GM19452 (cell line): ENCODE measurements around the gene ACCS.
A peak's percentile ranks its signal among the peaks of the same experiment; 100 is the strongest.

Experiments used
- ATAC-seq: cut with Tn5 transposase; IDR thresholded peaks from one replicate; pipeline ENCODE4 v1.9.1; 2021; ENCODE audit not compliant: unreplicated experiment

ACCS gene

GRCh38 chr11:44065841-44066731 is at the start of gene ACCS:
Gene ACCS, plus strand, starts transcription at chr11:44066270. Its CDS starts 1,358 bp downstream, at chr11:44067628.
- peak; percentile 98 for ATAC-seq

- no peak for ATAC-seq
Observed at GRCh38 chr11:44016546-44017442, 49.3 kb upstream of the ACCS start.

- ATAC-seq: no peak
Observed at GRCh38 chr11:44017443-44018126, 48.5 kb upstream of the ACCS start.

- no peak for ATAC-seq
Observed at GRCh38 chr11:44018127-44018521, 47.9 kb upstream of the ACCS start.

GRCh38 chr11:44018829-44019228 is 47.2 kb upstream of the ACCS start:
- no peak for ATAC-seq

DNA sequence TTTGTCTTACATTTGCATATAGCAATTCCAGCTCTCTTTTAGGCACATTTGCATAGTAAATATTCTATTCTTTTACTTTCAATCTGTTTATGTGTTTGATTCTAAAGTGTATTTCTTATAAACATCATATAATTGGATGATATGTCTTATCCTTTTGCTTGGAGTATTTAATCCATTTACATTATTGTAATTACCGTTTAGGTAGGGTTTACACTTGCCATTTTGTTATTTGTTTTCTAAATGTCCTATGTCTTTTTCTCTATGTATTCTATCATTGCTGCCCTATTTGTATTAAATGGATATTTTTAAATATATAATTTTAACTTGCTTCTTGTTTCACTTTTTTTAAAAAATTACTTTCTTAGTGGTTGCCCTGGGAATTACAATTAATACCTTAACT is 41.1 kb upstream of the ACCS start:
- no peak for ATAC-seq

DNA sequence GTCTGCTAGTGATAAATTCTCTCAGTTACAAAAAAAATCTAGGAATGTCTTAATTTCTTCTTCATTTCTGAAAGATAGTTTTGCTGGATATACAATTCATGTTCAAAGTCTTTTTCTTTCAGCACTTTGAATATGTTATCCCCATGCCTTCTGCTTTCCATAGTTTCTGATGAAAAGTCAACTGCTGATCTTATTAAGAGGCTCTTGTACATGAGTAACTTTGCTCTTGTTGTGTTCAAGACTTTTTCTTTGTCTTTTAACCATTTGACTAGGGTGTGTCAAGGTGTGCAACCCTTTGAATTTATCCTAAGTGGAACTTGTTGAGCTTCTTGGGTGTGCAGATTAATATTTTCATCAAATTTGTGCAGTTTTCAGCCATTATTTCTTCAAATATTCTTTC is 40.3 kb upstream of the ACCS start:
- ATAC-seq: no peak

GRCh38 chr11:44028401-44028800 is 37.7 kb upstream of the ACCS start:
- ATAC-seq: no peak

- no peak for ATAC-seq
Observed at GRCh38 chr11:44028816-44029506, 37.1 kb upstream of the ACCS start.

DNA sequence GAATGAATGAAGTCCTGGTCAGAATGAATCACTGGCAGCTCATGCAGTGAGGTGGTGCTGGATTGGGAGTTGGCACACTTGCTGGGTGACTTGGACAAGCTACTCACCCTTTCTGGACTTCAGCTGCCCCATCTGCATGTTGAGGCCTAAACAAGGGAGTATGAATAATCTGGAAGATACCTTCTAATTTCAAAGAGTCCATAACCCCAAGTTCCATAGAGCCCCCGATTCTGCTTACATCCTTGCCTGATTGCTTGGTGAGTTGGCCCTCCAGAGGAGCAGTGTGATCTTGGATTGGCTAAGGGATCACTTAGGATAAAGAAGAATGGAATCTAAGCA is 36.6 kb upstream of the ACCS start:
- ATAC-seq: no peak

- ATAC-seq: no peak
Observed at GRCh38 chr11:44029977-44030911, 35.8 kb upstream of the ACCS start.

DNA sequence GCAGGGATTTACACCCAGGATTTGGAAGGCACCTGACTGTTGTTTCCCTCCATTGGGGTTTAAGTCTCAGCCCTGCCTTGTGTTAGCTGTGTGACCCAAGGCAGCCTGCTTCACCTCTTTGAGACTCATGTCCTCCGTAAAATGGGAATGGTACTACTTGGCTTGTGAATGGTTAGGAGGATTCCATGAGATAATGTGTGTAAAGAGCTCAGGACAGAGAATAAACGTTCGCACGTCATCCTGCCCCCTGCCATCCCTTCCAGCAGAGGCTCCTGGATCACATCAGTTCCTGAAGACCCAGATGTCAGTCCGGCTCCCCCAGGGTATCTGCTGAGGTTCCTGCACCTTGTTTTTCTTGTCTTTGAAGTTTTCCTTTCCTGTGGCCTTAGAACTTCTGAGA is 35.1 kb upstream of the ACCS start:
- no peak for ATAC-seq

DNA sequence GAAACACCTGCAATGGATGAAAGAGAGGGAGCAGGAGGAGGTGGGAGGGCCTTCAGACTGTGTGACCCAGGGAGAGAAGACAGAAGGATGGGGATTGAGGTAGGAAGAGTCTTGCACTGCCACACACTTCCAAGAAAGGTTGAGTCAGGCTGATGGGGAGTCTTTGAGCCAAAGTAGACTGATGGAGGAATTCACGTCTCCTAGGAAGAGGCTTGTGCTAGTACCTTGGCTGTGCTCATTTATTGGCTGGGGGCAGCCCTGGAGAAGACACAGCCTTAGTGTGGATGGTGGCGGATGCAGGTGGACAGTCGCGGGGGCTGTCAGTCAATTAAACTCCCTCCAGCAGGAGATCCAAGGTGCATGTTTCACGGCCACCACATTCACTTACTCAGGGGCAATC is 34.5 kb upstream of the ACCS start:
- no peak for ATAC-seq

DNA sequence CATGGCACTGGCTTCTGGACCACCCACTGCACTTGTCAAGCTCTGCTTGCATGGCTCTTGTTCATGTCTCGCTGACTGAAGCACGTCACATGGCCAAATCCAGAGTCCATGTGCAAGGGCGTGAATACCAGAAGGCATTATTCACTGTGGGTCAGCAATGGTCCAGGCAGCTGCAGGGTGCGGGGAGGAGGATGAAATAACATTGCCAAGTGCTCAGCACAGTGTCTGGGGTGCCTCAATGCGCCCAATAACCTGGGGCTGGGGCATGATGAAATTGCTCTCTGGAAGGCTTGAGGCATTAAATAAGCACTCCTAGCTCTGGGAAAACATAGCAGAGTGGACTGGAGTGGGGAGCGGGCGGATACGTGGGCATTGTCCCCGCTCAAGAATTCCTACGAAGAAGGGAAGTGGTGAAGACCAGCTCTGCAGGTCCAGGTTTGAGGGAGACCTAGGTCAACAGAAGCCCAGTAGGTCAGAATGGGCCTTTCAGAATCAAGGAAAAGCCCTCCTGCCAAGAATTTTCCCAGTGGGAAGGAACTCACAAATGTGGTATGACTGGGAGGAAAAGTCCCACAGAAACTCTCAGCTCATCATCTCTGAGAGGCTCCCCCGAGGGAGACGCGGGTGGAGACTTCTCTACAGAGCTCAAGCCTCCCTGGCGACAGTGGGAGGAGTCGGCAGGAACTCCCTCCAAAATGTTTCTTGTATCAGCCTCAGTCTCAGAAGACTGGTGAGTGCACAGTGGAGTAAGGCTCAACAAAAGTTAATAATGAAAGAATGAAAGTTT is 33.6 kb upstream of the ACCS start:
- no peak for ATAC-seq

DNA sequence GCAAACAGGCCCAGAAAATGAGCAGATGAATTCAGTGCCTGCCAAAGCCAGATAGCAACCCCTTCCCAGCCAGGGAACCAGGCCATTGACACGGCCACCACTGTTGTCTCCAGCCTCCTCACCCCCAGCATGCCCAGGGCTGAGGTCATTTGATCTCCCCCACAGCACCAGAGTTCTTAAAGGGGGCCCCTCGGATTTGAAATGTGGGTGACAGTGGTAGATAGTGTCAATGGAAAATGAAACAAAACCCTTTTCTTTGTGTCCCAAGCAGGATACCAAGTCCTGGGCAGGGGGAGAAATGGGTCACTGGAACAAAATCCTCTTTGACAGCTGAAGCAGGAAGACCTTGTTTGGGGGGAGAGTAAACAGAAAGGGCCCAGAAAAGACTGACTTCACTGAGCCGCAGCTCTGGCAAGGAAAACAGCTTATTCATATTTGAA is 32.6 kb upstream of the ACCS start:
- ATAC-seq: no peak

GRCh38 chr11:44033856-44034255 is 32.2 kb upstream of the ACCS start:
- no peak for ATAC-seq

DNA sequence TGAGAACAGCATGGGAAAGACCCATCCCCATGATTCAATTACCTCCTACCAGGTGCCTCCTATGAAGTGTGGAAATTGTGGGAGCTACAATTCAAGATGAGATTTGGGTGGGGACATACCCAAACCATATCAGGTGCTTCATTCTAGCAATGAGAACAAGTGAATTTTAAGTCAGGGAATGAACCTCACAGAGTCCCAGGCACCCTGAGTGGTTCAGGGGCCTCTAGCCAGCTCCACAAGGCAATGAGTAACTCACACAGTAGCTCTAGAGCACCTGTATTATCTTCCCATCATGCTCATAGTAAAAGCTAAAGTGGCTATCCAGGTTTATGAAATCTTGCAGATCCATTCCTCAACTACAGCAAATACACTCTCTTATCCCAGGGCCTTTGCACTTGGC is 31.4 kb upstream of the ACCS start:
- ATAC-seq: no peak

DNA sequence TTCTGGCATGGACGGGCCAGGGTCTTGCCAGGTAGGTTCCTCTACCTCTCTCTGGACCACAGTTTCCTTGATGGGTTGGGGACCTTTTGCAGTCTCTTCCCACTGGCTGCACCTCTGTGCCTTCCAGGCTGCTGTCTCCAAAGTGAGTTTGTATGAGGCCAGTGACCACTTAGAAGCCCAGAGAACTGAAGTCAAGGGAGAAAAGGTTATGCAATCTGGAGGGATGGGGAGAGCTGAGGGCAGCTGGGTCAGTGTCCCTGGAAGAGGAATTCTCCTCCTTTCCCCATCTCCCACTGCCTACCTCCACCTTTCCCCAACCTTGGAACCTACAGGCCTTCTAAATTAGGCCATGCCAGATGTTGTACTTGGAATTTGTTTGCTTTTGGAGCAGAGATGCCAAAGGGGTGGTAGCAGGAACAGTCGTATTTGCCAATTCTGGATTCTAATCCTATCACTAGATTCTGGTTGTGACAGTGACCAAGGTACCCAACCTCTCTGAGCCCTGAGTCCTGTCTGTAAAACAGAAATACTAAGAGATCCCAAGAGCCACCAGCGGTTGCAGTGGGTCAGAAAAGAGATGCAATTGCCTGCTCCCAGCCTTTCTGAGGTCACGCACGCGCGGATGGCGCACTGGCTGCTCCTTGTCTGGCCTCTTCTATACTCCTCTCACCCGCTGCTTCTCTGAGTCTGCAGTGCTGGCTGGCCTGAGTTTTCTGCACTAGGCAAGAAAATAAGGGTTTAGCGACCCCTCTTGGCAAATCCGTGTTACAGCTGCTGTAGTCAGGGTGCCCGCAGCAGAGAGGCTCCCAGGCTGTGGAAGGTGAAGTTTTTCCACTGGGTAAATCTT is 29.0 kb upstream of the ACCS start:
- peak; percentile 72 for ATAC-seq
